HEK293T (cell line): ENCODE data around the gene MPEG1.

Experiments
- FOXK2 ChIP-seq: fragments of 450-650 bp; IDR thresholded peaks from 2 replicates; pipeline ENCODE4 v1.6.1; 2016; ENCODE audit warnings: mild to moderate bottlenecking
- FOXM1 ChIP-seq: fragments of 450-650 bp; IDR thresholded peaks from 2 replicates; pipeline ENCODE4 v1.6.1; 2017; ENCODE audit warnings: mild to moderate bottlenecking, borderline replicate concordance

DNA sequence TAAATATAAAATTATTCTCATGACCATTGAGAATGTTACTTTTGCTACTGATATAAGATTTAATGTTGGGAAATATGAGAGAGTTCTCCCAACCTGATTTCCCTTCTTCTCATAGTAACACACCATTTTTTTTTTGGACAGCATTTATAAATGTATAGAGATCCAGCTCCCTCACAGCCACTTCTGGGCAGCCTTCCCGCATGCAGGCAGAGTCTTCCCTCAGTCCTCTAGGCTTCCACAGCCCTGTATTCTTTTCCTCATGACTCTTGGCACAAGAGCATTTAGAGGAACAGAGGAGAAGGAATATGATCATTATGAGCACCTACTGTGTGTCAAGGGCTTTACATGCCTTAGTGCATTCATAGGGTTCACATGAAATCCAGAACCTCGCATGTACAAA lies 31.8 kb downstream of the MPEG1 start:
- TF ChIP-seq FOXM1 (no peak), FOXK2 (no peak)
